Small intestine (tissue), 7 donors: ENCODE results near the gene RBBP8NL. TPM values are rescaled to one million over a fixed set of nuclear protein-coding genes. Genes with fewer than 3 reads are reported as not detected.

Source experiments
- DNase-seq, 2 donors: peaks; one replicate each; pipeline versions ENCODE4 v3.0.0 to v3.0.0-alpha.2; 2013
- FAIRE-seq: peaks from 2 replicates; lab custom pipeline; 2012; peaks lifted over from hg19 to GRCh38; lab: Jason Lieb, UNC
- H3K27ac ChIP-seq, 3 donors: one replicate each; pipeline ENCODE4 v1.5.1; 2013; ENCODE audit warnings: low read length in 2 of 3, mild to moderate bottlenecking in 2 of 3, control low read depth in 1 of 3, inconsistent platforms in 1 of 3, low read depth in 1 of 3, moderate library complexity in 1 of 3
- H3K27me3 ChIP-seq, 3 donors: one replicate each; pipeline ENCODE4 v1.6.1; 2013; ENCODE audit warnings: low read length in 3 of 3, inconsistent platforms in 1 of 3; ENCODE audit not compliant: control insufficient read depth in 3 of 3, insufficient read depth in 3 of 3
- H3K36me3 ChIP-seq, 3 donors: one replicate each; pipeline ENCODE4 v1.6.1; 2013; ENCODE audit warnings: low read length in 3 of 3, inconsistent platforms in 1 of 3, low read depth in 1 of 3, mild to moderate bottlenecking in 1 of 3, moderate library complexity in 1 of 3; ENCODE audit not compliant: control insufficient read depth in 3 of 3, insufficient read depth in 2 of 3
- H3K4me1 ChIP-seq, 3 donors: one replicate each; pipeline ENCODE4 v1.6.1; 2013; ENCODE audit warnings: low read length in 2 of 3, inconsistent platforms in 1 of 3, low read depth in 1 of 3, mild to moderate bottlenecking in 1 of 3, moderate library complexity in 1 of 3; ENCODE audit not compliant: control insufficient read depth in 3 of 3, insufficient read depth in 2 of 3
- H3K4me3 ChIP-seq, 3 donors: one replicate each; pipeline ENCODE4 v1.5.1; 2013; ENCODE audit warnings: low read length in 3 of 3, control low read depth in 1 of 3, inconsistent platforms in 1 of 3, low read depth in 1 of 3, mild to moderate bottlenecking in 1 of 3, moderate library complexity in 1 of 3
- H3K9me3 ChIP-seq, 2 donors: one replicate each; pipeline ENCODE4 v1.6.1; 2013; ENCODE audit warnings: low read depth in 1 of 2, low read length in 1 of 2; ENCODE audit not compliant: control insufficient read depth in 2 of 2, insufficient read depth in 1 of 2
- WGBS, 3 donors: extraction: QIAGEN DNeasy Blood & Tissue Kit; methylation state at CpG; one replicate each; pipeline ENCODE4 v1.1.7; 2013; 5-methylcytosine and 5-hydroxymethylcytosine counted together
- polyA plus RNA-seq, 4 donors: library from polyadenylated mRNA; stranded (reverse) in 3 of 4; unstranded in 1 of 4; fragments of 200-250 nt in 3 of 4; fragments of 120-200 nt in 1 of 4; gene quantifications; one replicate each; pipeline versions ENCODE4 v1.2.1 to v1.2.3, GENCODE V29; 2013
- donor health status: healthy with polysubstance abuse.
- donor health status: control.
- donor health status: control.
- donor health status: Bipolar disorder and iron deficiency.
- donor health status: healthy.

Gene RBBP8NL
- polyA plus RNA-seq, 4 donors: 8.0 to 28.0 (median 13.5) TPM

DNA sequence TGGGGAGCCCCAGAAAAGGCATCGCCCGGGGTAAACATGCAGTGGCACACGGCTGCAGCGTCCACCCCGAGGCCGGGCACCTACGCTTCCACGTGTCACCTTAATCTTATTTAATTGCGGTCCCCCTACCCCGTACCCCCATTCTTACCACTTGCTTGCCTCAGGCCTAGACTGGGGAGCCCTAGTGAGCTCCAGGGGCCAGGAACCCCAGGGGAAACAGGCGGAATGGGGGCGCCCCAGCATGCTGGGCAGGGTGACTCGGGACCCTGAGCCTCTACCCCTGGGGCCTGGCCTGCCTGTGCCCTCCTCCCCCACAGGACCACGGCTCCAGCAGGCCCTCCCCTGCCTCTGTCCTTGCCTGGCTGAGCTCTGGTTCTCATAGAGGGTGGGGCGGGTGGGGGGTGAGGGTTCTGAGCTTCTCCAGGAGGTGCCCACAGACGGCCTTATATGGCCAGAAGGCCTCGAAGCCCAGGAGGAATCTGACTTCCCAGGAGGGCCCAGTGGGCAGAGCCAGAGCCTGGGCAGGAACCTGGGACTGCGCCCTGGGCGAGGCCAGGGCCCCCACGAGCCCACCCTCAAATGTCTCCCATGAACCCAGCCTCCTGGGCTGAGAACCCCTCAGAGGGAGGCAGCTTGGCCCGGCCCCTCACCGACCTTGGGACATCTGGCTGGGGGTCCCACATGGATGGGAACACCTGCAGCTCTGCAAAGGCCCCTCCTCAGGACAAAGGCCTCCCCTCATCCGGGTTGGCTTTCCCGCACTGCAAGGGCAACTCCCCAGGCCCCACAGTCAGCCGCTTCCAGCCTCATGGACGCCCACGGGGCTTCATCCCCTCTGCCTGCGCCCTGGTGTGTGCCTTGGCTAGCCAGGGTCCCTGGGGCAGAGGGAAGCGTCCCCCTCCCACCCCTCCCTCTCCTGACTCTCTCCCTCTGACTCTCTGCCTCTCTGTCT, 55.0 kb downstream of the RBBP8NL start:
- FAIRE-seq (no peak), DNase-seq (no peak)
- 58 to 81% (median 68%) methylated on average over 28 to 29 of the region's 29 CpGs for WGBS, 3 donors
- no peaks in the 10 kb centered on the region for H3K9me3 ChIP-seq
- H3K27ac ChIP-seq: no peak overlapping the region
- H3K27me3 ChIP-seq: peaks cover 0 to 8% (median 0%) of the 10 kb centered on the region in 3 donors
- H3K4me3 ChIP-seq: no peak overlapping the region
- H3K4me1 ChIP-seq: peaks cover 0 to 69% (median 5%) of the 10 kb centered on the region in 3 donors
- no peaks in the 10 kb centered on the region for H3K36me3 ChIP-seq

DNA sequence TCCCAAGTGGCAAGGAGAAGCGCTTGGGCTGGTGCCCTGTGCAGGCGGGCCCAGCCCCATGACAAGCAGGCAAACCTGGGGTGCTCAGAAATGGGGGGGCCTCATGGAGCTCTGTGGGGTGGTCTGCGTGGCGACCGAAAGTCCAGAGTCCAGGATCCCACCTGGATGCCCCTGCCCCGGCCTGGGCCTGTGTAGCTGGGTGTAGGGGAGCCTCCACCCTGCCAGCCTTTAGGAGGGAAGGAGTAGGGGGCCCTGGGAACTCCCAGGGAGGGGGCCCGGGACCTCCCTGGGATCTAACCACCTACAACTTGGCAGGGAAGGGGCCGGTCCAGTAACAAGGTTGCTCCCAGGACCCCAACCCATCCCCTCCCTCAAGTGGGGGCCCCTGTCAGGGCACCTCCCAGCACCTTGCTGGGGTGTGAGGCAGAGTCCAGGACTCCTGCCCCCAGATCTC, 55.7 kb downstream of the RBBP8NL start:
- no peak for DNase-seq
- H3K9me3 ChIP-seq: no peaks in the 10 kb centered on the region
- peaks cover 0 to 8% (median 0%) of the 10 kb centered on the region in 3 donors for H3K27me3 ChIP-seq
- no peak overlapping the region for H3K4me3 ChIP-seq
- WGBS, 3 donors: 79 to 91% (median 85%) methylated on average over 8 of the region's 8 CpGs
- peaks cover 0 to 65% (median 5%) of the 10 kb centered on the region in 3 donors for H3K4me1 ChIP-seq
- H3K27ac ChIP-seq: no peak overlapping the region
- H3K36me3 ChIP-seq: no peaks in the 10 kb centered on the region
- no peak for FAIRE-seq

DNA sequence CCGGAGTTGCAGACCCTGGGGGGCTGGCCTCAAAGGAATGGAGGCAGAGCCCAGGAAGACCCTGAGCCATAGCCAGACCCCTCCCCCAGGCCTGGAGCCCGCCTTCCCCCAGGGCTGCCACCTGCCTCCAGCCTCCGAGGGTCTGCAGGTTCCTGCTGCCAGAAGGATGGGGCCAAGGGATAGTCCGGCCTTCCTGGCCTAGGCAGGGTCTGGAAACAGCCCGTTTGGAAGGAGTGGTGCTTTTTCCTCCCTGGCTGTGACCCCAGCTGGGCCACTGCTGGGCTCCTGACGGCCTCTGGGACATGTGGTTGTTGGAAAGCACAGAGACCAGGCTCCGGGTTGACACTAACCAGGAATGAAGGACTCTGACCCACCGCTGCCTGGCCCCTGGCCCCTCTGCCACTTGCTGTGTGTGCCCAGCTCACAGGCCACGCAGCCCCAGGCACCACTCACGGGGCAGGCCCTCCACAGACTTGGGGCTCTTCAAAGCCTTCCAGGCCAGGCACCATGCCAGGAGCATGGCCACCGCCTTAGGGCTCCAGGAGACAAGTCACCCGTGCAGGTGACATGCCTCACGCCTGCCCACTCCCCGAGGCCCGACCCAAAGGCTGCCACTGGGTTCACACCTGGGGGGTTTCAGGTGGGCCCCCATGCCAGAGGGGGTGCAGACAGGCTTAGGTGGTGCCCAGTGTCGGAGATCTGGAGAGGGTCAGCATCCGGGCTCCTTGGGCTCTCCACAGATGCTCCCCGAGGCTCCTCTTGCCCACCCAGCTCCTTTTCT, 56.3 kb downstream of the RBBP8NL start:
- peaks cover 0 to 8% (median 0%) of the 10 kb centered on the region in 3 donors for H3K27me3 ChIP-seq
- no peak for FAIRE-seq
- peak overlapping the region in 2 of 3 donors; percentile 32 to 48 for H3K27ac ChIP-seq
- DNase-seq: peak in 1 of 2 donors; percentile 48
- no peaks in the 10 kb centered on the region for H3K36me3 ChIP-seq
- H3K9me3 ChIP-seq: no peaks in the 10 kb centered on the region
- H3K4me3 ChIP-seq: no peak overlapping the region
- H3K4me1 ChIP-seq: peaks cover 0 to 62% (median 8%) of the 10 kb centered on the region in 3 donors
- WGBS, 3 donors: 49 to 67% (median 53%) methylated on average over 18 of the region's 18 CpGs

DNA sequence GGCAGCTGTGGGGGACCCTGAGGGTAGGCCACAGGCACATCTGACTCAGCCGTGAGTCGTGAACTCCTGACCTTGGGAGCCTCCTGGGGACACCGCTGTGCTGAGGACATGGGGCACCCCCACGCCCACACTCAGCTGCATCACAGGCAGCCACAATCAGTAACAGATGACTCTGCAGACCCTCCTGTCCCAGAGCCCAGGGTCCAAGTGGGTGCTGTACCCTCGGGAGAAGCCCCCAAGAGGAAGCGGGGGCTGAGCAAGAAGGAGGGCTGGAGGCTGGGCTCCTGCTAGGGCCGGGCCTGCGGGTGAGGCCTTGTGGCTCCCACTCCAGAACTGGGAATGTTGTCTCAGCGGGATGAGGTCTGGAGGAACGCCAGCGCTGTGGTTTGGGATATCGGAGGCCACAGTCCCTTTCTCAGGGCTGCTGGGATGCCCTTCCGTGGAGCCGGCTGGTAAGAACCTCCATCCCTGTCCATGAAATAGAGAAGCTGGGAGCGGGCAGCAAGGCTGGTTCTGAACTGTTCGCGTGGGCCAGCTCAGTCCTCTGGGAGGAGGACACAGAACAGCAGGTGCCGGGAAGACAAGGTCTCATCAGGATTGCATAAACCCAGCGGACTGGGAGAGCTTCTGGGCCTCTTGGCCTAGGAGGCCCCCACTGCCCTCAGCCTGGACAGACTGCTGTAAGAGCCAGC, 57.1 kb downstream of the RBBP8NL start:
- no peaks in the 10 kb centered on the region for H3K9me3 ChIP-seq
- H3K27ac ChIP-seq: peak overlapping the region in 2 of 3 donors; percentile 8 to 57
- peaks cover 0 to 8% (median 0%) of the 10 kb centered on the region in 3 donors for H3K27me3 ChIP-seq
- FAIRE-seq (no peak), DNase-seq (no peak)
- 51 to 58% (median 56%) methylated on average over 19 of the region's 19 CpGs for WGBS, 3 donors
- H3K4me1 ChIP-seq: peaks cover 0 to 64% (median 8%) of the 10 kb centered on the region in 3 donors
- no peaks in the 10 kb centered on the region for H3K36me3 ChIP-seq
- H3K4me3 ChIP-seq: no peak overlapping the region

DNA sequence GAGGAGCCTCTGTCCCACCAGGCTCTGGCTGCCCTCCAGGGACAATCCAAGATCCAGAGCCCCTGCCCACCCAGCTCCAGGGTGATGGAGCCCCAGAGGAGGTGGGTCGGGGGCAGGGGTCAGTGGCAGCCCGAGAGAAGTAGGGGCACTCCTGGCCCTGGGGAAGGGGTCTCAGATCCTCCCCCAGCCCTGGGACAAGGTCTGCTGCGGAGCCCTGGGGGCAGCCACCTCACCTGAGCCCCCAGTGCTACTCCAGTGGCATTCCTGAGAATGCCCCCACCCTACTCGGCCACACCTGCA, 57.6 kb downstream of the RBBP8NL start:
- Histone ChIP-seq H3K9me3 (no peaks in the 10 kb centered on the region), H3K36me3 (no peaks in the 10 kb centered on the region), H3K4me3 (no peak overlapping the region), H3K27me3 (peaks cover 0 to 8% (median 0%) of the 10 kb centered on the region in 3 donors), H3K4me1 (peaks cover 0 to 64% (median 8%) of the 10 kb centered on the region in 3 donors), H3K27ac (peak overlapping the region in 1 of 3 donors; percentile 8)
- FAIRE-seq (no peak), DNase-seq (no peak)
- 47 to 61% (median 59%) methylated on average over 4 of the region's 4 CpGs for WGBS, 3 donors

DNA sequence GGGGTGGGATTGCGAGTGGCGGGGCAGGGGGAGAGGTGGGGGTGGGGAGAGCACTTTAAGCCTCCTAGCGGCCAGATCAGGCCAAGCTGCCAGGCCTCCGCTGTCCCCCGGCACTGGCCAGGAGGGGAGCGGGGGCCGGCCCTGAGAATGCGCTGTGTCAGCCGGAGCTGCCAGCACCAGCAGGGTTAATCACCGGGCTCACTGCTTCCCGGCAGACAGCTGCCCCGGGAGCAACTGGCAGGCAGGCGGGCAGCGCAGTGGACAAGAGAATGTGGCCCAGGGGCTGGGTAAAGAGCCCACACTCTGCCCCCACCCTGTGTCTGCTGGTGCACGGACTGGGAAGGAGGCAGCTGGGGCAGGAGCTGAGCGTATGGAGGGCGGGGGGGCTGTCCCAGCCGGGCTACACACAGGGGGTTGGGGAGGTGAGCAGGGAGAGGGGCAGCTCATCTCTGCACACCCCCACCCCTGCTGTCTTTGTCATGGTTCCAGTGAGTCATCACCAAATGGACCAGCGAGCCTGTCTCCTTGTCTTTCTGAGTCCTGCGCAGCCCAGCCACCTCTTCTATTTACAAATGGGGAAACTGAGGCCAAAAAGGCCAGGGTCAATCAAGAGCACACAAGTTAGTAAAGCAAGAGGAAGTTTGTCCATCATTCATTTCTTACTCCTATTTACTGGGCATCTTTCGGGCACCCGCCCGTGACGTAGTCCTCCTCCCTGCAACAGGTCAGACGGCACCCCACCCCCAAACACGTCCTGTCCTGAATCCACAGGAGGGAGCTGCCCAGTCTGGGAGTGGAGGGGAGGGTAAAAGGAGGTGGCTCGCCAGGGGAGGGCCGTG, 58.1 kb downstream of the RBBP8NL start:
- Histone ChIP-seq H3K9me3 (no peaks in the 10 kb centered on the region), H3K27ac (peak overlapping the region in 2 of 3 donors; percentile 8 to 40), H3K4me3 (no peak overlapping the region), H3K36me3 (peaks cover 0 to 4% (median 0%) of the 10 kb centered on the region in 3 donors), H3K27me3 (peaks cover 0 to 5% (median 0%) of the 10 kb centered on the region in 3 donors), H3K4me1 (peaks cover 0 to 65% (median 8%) of the 10 kb centered on the region in 3 donors)
- FAIRE-seq (no peak), DNase-seq (no peak)
- WGBS, 3 donors: 18 to 24% (median 23%) methylated on average over 24 to 28 of the region's 28 CpGs

DNA sequence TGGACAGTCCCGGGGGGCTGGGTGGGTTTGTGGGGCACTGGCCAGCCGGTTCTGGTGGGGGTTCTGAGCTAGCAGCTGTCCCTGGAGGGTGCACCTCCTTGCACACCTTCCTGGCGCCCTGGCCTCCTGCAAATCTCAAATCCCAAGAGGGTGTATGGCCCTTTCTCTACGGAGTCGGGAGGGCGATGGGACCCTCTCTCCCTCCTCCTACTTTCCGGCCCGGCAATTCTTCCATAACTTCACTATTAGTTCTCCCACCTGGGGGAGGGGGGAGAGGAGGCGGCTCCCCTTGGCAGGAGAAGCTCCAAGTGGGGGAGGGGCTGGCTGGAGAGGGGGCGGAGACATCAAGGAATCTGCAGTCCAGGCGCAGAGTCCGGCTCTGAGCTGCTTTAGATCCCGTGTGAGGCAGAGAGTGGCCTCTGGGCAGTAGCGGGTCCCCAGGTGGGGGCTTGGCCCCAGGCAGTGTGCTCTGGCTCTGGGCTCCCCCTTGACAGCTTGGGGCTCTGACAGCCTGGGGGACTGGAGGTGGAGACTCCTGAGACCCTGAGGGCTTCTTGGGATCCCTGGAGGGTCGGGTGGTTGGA, 58.9 kb downstream of the RBBP8NL start:
- H3K9me3 ChIP-seq: no peaks in the 10 kb centered on the region
- peak overlapping the region in 2 of 3 donors; percentile 5 to 40 for H3K27ac ChIP-seq
- H3K4me3 ChIP-seq: no peak overlapping the region
- H3K4me1 ChIP-seq: peaks cover 0 to 72% (median 8%) of the 10 kb centered on the region in 3 donors
- peaks cover 0 to 5% (median 0%) of the 10 kb centered on the region in 3 donors for H3K27me3 ChIP-seq
- H3K36me3 ChIP-seq: peaks cover 0 to 11% (median 0%) of the 10 kb centered on the region in 3 donors
- DNase-seq (peak in 1 of 2 donors; percentile 68), FAIRE-seq (no peak)
- 5 to 8% (median 5%) methylated on average over 13 to 15 of the region's 15 CpGs for WGBS, 3 donors
